Activated naive CD4-positive, alpha-beta T cell treated with anti-CD3 and anti-CD28 coated beads, Interleukin-2, amount 10 ng/mL, durations not matched to agents 5 hours and 36 hours (primary cell): ENCODE data around the gene PAM16. TPM values are rescaled to one million over a fixed set of nuclear protein-coding genes. Genes with fewer than 3 reads are reported as not detected.

Source experiments
- total RNA-seq, 2 experiments: library from RNA; stranded (reverse); gene quantifications; one replicate each; pipeline ENCODE4 v1.2.3, GENCODE V29; 2021

The PAM16 gene
- 10 to 100 TPM; 33.6 to 34.8 TPM for total RNA-seq

DNA sequence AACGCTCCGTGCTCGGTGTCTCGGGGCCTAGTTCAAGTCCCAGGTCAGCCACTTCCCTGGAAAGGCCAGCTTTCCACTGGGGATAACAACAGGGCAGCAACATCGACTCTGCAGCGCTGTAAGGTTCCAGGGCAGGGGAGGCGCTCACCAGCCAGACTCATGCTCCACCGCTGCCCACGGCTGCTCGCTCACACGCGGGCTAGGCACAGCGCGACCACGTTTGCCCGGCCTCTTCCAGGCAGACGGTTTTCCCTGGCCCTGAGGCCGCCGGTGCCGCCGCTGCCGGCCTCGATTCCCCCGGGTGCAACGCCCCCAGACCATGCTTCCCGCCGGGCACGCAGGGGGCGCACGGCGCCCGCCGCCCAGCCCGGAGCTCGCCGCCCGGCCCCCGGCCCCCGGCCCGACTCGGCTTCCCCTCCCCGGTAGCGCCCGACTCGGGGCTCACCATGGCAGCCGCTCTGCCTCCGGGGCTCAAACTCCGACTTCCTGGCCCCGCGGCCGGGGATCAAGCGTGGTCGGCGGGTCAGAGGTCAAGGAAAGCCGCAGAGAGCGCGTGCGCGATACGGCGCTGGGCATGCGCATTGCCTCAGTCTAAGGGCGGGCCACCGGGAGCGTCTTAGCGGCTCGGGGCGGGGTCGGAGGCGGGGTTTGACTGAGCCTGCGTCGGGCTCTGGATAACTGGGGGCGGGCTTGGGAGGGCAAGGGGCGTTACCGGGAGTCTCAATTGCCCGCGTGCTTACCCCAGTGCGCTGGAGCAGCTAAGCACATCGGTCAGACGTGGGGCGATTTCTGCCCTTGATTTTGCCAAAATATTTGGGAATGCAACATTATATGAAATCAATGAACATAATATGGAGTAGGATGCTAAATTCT is at the start of gene PAM16:
PAM16 (minus strand) TSS at position 535 of the 873 bp plus-strand sequence; CDS start at position 448, 87 bp downstream.

DNA sequence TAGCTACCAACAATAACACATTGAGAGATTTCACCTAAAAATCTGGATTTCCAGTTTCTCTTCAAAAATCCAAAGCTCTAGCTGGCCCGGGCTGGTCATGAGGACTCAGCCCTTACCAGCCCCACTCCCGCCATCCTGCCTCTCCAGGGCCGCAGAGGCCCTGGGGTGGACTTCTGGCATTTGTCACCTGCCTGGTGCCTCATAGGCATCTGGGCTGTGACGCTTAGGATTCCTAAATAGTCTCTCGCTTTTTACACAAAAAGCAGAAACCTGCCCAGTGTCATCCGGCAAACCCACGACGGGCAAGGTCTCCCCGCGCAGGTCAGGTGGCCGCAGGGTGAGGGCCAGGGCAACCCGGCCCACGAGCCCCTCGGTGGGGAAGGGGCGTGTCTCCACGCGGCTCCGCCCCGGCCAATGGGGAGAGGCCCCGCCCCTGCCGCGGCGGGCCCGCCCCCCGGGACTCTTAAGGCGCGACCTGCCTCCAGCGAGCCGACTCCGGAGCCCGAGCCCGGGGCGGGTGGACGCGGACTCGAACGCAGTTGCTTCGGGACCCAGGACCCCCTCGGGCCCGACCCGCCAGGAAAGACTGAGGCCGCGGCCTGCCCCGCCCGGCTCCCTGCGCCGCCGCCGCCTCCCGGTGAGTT is 20.4 kb upstream of the PAM16 start, which contains the start of gene VASN:
VASN (plus strand) TSS at position 492 of the 644 bp plus-strand sequence. CDS start 9,030 bp downstream, outside the sequence.

DNA sequence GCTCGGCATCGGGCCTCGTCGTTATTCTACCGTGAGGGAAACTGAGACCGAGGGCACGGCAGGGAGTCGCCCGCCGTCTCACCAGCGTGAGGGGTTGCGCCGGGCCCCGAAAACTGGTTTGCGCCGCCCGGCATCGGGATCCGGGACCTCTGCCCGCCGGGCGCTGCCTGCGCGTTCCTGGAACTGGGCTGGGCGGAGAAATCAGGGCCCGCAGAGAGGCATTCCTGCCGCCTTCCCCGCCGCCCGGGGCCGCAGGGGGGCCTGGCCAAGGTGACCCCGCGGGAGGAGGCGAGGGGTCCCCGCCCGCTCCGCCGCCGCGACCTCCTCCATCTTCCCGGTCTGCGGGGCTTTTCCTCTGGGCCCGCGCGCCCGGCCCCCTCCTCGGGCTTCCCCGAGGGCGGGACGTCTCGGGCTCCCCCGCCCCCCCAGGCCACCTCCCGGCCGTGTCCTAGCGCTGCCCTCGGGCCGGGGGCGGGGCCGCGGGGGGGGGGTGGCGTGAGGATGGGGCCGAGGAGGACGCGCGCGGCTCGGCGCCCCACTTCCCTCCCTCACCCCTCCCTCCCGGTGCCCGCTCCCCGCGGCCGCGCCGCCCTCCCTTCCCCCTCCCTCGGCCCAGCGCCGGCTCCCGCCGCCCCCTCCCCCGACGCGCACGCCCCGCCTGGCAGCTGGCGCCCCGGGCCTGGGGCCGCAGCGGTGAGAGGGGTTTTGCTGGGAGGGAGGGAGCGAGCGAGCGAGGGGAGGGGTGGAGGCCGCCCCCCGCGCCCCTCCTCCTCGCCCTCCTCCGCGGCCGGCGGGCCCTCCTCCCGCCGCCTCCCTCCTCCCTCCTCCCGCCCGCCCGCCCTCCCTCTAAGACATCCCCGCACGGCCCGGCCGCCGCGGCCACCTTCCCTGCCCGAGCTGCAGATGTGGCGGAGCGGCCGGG is 35.7 kb downstream of the PAM16 start, which contains the start of gene GLIS2:
GLIS2 (plus strand) TSS at position 882 of the 922 bp plus-strand sequence. CDS start 16,214 bp downstream, outside the sequence.

Other genes with a start within 250 kb of the PAM16 start
- 1 to 10 TPM; 6.2 to 7.2 TPM for gene ADCY9, start 234.9 kb downstream of the PAM16 start, total RNA-seq
- not detected for gene SRL, start 109.2 kb downstream of the PAM16 start, total RNA-seq
- 10 to 100 TPM; 20.1 to 23.5 TPM for gene TFAP4, start 78.3 kb downstream of the PAM16 start, total RNA-seq
- under 1 TPM; 0.38 to 0.51 TPM for gene GLIS2, start 35.3 kb downstream of the PAM16 start, total RNA-seq
- not detected for gene VASN, start 20.5 kb upstream of the PAM16 start, total RNA-seq
- gene CORO7, start 65.3 kb upstream of the PAM16 start, total RNA-seq, result 100 to 1,000 TPM; 195 to 201 TPM
- 10 to 100 TPM; 43.5 to 45.3 TPM for gene DNAJA3, start 74.5 kb upstream of the PAM16 start, total RNA-seq
- 10 to 100 TPM; 43.8 to 46.6 TPM for gene NMRAL1, start 123.3 kb upstream of the PAM16 start, total RNA-seq
- gene HMOX2, start 125.1 kb upstream of the PAM16 start, total RNA-seq, result 10 to 100 TPM; 77.6 to 85.4 TPM
- gene CDIP1, start 187.5 kb upstream of the PAM16 start, total RNA-seq, result 10 to 100 TPM; 33.2 to 33.6 TPM
- under 1 TPM; 0.25 to 0.39 TPM for gene C16orf96, start 205.0 kb upstream of the PAM16 start, total RNA-seq